GM13976 (cell line): ENCODE measurements around the gene SSTR3.

ENCODE experiments used
- DNase-seq: peaks from one replicate; pipeline ENCODE4 v3.0.0; 2012; ENCODE audit warnings: low spot score
- CTCF ChIP-seq: IDR thresholded peaks from 2 replicates; pipeline ENCODE4 v1.5.1; 2012; ENCODE audit warnings: borderline replicate concordance, mild to moderate bottlenecking; ENCODE audit not compliant: insufficient read depth; ENCODE audit errors: extremely low read depth, missing control alignments, control extremely low read depth
- in situ Hi-C: fragments of 300-500 bp; cut with MboI; formaldehyde crosslinking; loops from one replicate; pipeline ENCODE4 v1.12.0; 2022; ENCODE audit warnings: low sequenced_read_pairs, mixed read lengths, inconsistent platforms; ENCODE audit not compliant: unreplicated experiment

Gene SSTR3

DNA sequence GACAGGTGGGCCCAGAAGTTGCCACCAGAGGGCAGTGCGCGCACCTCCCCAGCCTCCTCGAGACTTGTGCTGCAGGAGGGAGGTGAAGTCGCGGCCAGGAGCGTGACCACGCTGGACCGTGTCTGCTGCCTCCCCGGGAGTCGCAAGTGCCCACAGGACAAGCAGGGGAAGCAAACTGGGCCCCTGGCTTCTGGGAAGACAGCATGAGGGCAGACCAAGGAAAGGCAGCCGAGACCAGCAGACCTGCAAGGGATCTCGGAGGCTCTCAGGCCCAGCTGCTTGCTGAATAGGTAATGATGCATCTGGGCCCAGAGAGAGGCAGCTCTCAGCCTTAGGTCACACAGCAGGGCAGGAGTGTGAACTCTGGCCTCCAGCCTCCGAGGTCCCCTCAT is 45.6 kb downstream of the SSTR3 start:
- in situ Hi-C loops: no loop called here
- peak; percentile 90 for DNase-seq

DNA sequence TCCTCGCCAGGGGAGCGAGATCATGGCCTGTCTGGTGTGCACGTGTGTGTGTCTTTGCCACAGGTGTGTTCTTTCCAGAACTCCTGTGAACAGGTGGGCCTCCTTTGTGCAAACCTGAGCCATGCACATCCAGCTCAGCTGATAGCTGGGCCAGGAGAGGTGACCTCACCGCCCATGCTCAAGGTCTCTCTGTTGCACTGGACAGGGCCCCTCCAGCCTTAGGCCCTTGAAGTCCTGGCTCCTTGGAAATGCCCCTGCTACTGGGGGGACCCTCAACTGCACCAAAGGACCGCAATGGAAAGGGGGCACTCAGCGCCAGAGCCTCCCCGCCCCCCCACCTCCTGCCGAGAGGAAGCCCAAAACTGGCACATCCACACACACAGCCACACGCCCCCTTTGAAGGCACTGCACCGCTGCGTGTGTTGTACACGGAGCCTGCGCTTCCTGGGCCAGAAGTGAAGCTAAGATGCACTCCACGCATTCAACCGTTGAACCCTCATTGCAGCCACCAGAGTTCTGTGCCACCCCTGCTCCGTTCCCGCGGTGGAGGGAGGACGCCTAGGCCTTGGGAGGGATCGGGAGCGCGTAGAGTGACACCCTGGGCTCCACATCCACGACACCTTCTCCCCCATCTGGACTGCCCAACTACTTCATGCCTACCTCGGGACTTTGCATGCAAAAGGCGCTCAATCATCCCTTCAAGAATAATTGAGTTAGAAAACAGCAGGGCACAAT is 46.2 kb downstream of the SSTR3 start:
- no peak for TF ChIP-seq CTCF
- DNase-seq: no peak
- in situ Hi-C loops: no loop called here

More for the DNA sequence above, 45.6 kb downstream of the SSTR3 start:
- TF ChIP-seq CTCF: peak; percentile 91

GRCh38 chr22:37165066-37165465 is 47.2 kb downstream of the SSTR3 start:
- DNase-seq: no peak
- in situ Hi-C loops: no loop called here
- no peak for TF ChIP-seq CTCF

DNA sequence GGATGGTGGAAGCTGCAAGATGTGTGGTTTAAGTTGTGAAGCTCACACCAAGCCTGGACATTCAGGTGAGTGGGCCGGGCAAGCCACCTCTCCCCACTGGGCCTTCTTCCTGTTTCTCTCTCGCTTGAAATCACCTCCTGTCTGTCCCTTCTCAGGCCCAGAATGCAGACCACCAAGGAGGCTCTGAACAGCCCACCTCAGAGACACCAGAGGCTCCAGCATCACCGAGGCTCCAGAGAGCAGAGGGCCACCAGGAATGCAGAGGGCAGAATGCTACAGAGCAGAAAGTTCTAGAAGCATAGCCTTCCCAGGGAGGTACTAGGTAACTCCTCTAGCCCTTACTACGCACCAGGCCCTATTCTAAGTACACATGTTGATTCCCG is 47.8 kb downstream of the SSTR3 start:
- no peak for TF ChIP-seq CTCF
- in situ Hi-C loops: no loop called here
- DNase-seq: peak; percentile 80

DNA sequence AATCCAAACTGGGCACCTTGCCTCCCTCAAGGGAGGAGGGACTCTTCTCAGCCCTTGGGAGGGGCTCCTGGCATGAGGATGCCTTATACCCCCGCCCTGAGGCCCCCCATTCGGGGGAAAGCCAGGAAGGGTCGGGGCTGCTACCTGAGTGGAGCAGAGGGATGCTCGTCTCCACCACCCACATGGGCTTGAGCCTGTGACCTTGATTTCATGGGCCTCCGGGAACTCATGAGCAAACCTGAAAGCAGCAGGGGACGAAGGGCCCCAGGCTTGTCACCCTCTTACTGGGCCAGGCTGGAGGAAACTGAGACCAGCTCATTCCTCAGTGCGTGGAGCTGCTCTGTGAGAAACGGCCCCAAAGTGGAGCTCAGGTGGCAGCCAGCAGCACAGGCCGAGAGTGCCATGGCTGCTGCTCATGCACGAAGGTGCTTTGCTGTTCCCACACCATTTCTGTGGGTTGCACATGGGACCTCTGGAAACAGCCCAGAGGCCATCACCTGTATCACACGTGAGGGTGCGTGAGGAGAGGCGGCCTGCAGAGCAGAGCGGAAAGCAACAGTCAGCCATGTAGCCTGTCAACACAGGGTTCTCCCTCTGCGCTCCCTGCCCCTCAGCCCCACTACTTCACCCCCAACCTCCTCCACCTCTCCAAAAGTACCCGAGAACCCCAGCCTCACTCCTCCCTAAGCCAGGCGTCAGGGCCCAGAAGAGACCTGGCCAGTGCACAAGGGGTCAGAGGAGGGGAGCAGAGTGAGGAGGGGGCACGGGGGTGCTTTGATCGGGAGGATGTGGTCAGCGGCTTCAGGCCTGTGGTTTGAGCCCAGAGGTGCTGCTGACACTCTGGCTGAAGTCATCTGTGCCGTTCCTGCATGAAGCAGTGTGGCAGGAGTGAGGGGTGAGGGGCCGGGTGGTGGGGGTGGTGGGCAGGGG is 48.4 kb downstream of the SSTR3 start:
- in situ Hi-C loops: no loop called here
- peak; percentile 83 for DNase-seq
- TF ChIP-seq CTCF: no peak

GRCh38 chr22:37163096-37163489 is 49.2 kb downstream of the SSTR3 start:
- no peak for TF ChIP-seq CTCF

More at GRCh38 chr22:37163096-37163489, 49.2 kb downstream of the SSTR3 start:
- no peak for DNase-seq
- in situ Hi-C loops: no loop called here
